DOHH2 (cell line): Measurements from ENCODE around the gene MED28.

Source experiments
- H3F3A ChIP-seq: fragments of 200-600 bp; sonication (generic), shearing (Covaris generic); 2 replicates; pipeline ENCODE4 v1.6.0; 2016; ENCODE audit warnings: antibody characterized with exemption, mild to moderate bottlenecking; ENCODE audit not compliant: control insufficient read depth, insufficient read depth
- H3K27ac ChIP-seq: fragments of 200-600 bp; sonication (generic); 2 replicates; pipeline ENCODE4 v1.5.1; 2014; ENCODE audit warnings: low read depth, mild to moderate bottlenecking, low read length, moderate library complexity
- H3K27me3 ChIP-seq: fragments of 200-600 bp; sonication (generic); 2 replicates; pipeline ENCODE4 v1.6.1; 2014; ENCODE audit warnings: mild to moderate bottlenecking, low read length, mixed read lengths; ENCODE audit not compliant: control insufficient read depth
- H3K36me3 ChIP-seq: fragments of 200-600 bp; sonication (generic); 2 replicates; pipeline ENCODE4 v1.6.1; 2014; ENCODE audit warnings: mild to moderate bottlenecking, low read length, moderate library complexity, mixed read lengths; ENCODE audit not compliant: control insufficient read depth
- H3K4me1 ChIP-seq: fragments of 200-600 bp; sonication (generic); 2 replicates; pipeline ENCODE4 v1.6.1; 2014; ENCODE audit warnings: mild to moderate bottlenecking, low read length, mixed read lengths; ENCODE audit not compliant: control insufficient read depth
- H3K4me2 ChIP-seq: fragments of 200-600 bp; sonication (generic); 2 replicates; pipeline ENCODE4 v1.6.0; 2014; ENCODE audit warnings: mild to moderate bottlenecking, low read length, moderate library complexity
- H3K4me3 ChIP-seq: fragments of 200-600 bp; sonication (generic); 2 replicates; pipeline ENCODE4 v1.5.1; 2014; ENCODE audit warnings: mild to moderate bottlenecking, low read length, mixed read lengths
- H3K79me2 ChIP-seq: fragments of 200-600 bp; sonication (generic); 2 replicates; pipeline ENCODE4 v1.6.1; 2014; ENCODE audit warnings: mild to moderate bottlenecking, low read length, mixed read lengths; ENCODE audit not compliant: control insufficient read depth
- H3K9me2 ChIP-seq: fragments of 200-600 bp; sonication (generic); replicated peaks from 2 replicates; pipeline ENCODE4 v1.6.1; 2014; ENCODE audit warnings: mild to moderate bottlenecking, low read length, mixed read lengths; ENCODE audit not compliant: control insufficient read depth
- H3K9me3 ChIP-seq: fragments of 200-600 bp; sonication (generic); 2 replicates; pipeline ENCODE4 v1.6.1; 2014; ENCODE audit warnings: antibody characterized with exemption, low read length, mixed read lengths; ENCODE audit not compliant: control insufficient read depth, insufficient read depth
- H4K20me1 ChIP-seq: fragments of 200-600 bp; sonication (generic); 2 replicates; pipeline ENCODE4 v1.6.0; 2014; ENCODE audit warnings: low read depth, mild to moderate bottlenecking, antibody characterized with exemption, low read length, moderate library complexity; ENCODE audit not compliant: control insufficient read depth, insufficient read depth
- EZH2phosphoT487 ChIP-seq: fragments of 200-600 bp; sonication (generic); IDR thresholded peaks from 2 replicates; pipeline ENCODE4 v1.6.1; 2017; ENCODE audit warnings: borderline replicate concordance, mild to moderate bottlenecking, antibody characterized with exemption, low read length, moderate library complexity, mixed read lengths
- TF ChIP-seq, protein P1 (sequence below): fragments of 200-600 bp; sonication (generic); IDR thresholded peaks from one replicate; pipeline ENCODE4 v1.5.1; 2014; ENCODE audit warnings: antibody characterized with exemption, mild to moderate bottlenecking, low read depth, low read length; ENCODE audit not compliant: poor library complexity, severe bottlenecking

The MED28 gene

DNA sequence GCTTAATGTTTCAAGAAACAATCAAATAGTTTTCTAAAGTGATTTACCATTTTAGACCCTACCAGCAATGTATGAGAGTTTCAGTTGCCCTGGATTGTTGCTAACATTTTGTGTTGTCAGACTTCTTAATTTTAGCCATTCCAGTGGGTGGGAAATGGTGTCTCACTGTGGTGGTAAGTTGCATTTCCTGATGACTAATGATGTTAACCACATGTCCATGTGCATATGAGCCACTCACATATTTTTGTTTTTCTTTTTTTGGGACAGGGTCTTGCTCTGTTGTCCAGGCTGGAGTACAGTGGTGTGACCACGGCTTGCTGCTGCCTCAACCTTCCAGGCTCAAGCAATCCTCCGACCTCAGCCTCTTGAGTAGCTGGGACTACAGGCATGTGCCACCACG lies 48.3 kb downstream of the MED28 start:
- Histone ChIP-seq H3K9me3 (no peaks in the 10 kb centered on the region), H3K27ac (no peak overlapping the region), H3K79me2 (no peaks in the 10 kb centered on the region), H3K9me2 (no peaks in the 10 kb centered on the region), H4K20me1 (no peaks in the 10 kb centered on the region), H3F3A (peaks cover 15% of the 10 kb centered on the region), H3K4me3 (no peak overlapping the region), H3K27me3 (peaks cover 20% of the 10 kb centered on the region), H3K4me2 (no peak overlapping the region), H3K36me3 (no peaks in the 10 kb centered on the region), H3K4me1 (peaks cover 31% of the 10 kb centered on the region)
- TF ChIP-seq, protein P1, sequence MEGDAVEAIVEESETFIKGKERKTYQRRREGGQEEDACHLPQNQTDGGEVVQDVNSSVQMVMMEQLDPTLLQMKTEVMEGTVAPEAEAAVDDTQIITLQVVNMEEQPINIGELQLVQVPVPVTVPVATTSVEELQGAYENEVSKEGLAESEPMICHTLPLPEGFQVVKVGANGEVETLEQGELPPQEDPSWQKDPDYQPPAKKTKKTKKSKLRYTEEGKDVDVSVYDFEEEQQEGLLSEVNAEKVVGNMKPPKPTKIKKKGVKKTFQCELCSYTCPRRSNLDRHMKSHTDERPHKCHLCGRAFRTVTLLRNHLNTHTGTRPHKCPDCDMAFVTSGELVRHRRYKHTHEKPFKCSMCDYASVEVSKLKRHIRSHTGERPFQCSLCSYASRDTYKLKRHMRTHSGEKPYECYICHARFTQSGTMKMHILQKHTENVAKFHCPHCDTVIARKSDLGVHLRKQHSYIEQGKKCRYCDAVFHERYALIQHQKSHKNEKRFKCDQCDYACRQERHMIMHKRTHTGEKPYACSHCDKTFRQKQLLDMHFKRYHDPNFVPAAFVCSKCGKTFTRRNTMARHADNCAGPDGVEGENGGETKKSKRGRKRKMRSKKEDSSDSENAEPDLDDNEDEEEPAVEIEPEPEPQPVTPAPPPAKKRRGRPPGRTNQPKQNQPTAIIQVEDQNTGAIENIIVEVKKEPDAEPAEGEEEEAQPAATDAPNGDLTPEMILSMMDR = no peak

DNA sequence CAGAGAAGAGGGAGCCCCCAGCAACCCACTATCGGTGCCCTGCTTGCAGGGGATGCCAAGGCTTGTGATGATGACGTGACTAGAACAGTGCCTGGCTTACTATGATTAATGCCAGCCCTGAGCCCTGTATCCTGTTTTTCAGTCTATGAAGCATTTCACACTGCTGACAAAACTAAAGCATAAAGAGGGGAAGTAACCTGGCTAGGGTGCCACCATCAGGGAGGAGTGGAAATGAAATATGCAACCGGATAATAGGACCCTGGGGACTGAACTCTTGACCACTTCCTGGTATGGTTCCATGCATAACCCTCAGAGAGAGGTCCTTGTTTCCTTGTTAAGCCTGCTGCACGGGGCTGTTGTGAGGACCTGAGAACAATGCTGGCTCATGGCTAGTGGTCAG lies 50.3 kb downstream of the MED28 start:
- Histone ChIP-seq H3K9me3 (no peaks in the 10 kb centered on the region), H3K27me3 (peaks cover 12% of the 10 kb centered on the region), H3K36me3 (no peaks in the 10 kb centered on the region), H3K79me2 (no peaks in the 10 kb centered on the region), H3K4me3 (peak overlapping the region; percentile 59), H3F3A (peaks cover 15% of the 10 kb centered on the region), H3K4me2 (peak overlapping the region; percentile 78), H3K4me1 (peaks cover 38% of the 10 kb centered on the region), H4K20me1 (no peaks in the 10 kb centered on the region), H3K27ac (peak overlapping the region; percentile 34; the same call in 1 of the 2 replicates), H3K9me2 (no peaks in the 10 kb centered on the region)
- TF ChIP-seq, protein P1 = peak; percentile 57
- TF ChIP-seq EZH2phosphoT487 = no peak

DNA sequence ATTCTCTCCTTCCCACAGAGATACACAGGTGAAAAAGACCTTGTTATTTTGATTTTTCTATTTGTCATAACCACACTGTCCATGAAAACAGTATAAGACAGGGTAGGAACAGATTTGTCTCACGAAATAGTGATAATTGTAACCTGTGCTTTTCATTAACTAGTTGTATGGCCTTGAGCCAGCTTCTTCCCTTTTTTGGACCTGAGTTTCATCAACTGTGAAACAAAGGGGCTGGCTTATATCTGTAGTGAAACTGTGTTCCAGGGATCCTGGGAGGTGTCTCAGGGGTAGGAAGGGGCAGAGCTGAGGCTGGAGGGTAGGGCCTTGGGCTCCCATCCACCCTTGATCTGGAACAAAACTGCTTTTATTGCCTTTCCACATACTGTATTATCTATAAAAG lies 50.9 kb downstream of the MED28 start:
- H3K27ac ChIP-seq = peak overlapping the region; percentile 34; the same call in 1 of the 2 replicates
- peak overlapping the region; percentile 59 for H3K4me3 ChIP-seq

More for the DNA sequence above, 50.9 kb downstream of the MED28 start:
- peak overlapping the region; percentile 78 for H3K4me2 ChIP-seq
- H4K20me1 ChIP-seq = no peaks in the 10 kb centered on the region
- no peaks in the 10 kb centered on the region for H3K36me3 ChIP-seq
- no peaks in the 10 kb centered on the region for H3K9me2 ChIP-seq
- peaks cover 38% of the 10 kb centered on the region for H3K4me1 ChIP-seq
- H3F3A ChIP-seq = peaks cover 15% of the 10 kb centered on the region
- no peak for TF ChIP-seq EZH2phosphoT487
- TF ChIP-seq, protein P1 = no peak
- no peaks in the 10 kb centered on the region for H3K79me2 ChIP-seq
- peaks cover 9% of the 10 kb centered on the region for H3K27me3 ChIP-seq
- H3K9me3 ChIP-seq = no peaks in the 10 kb centered on the region
